ENCODE results near the gene PRG2.

- TF ChIP-seq ZNF274 (IDR thresholded peaks at IDR 0.05; ENCODE audit: borderline replicate concordance, low read depth, low read length) (no peak), RAD21 (CRISPR knock-in tag; conservative IDR thresholded peaks at IDR 0.05 in 1 of 2, IDR thresholded peaks at IDR 0.05 in 1 of 2) (no peak), CTCF (IDR thresholded peaks at IDR 0.05 in 2 of 3, conservative IDR thresholded peaks at IDR 0.05 in 1 of 3; ENCODE audit: insufficient read depth in 2 of 3, low read depth in 1 of 3, low read length in 3 of 3) (no peak), POLR2A (conservative IDR thresholded peaks at IDR 0.05) (no peak), ZNF586 (CRISPR knock-in tag; conservative IDR thresholded peaks at IDR 0.05) (no peak), POLR2AphosphoS5 (IDR thresholded peaks at IDR 0.05; ENCODE audit: control insufficient read depth, insufficient read depth, low read depth, low read length) (no peak), EZH2 (IDR thresholded peaks at IDR 0.05; ENCODE audit: borderline replicate concordance, low read depth, low read length) (no peak), KLF6 (CRISPR knock-in tag; IDR thresholded peaks at IDR 0.05; ENCODE audit: borderline replicate concordance) (no peak), CAMTA2 (CRISPR knock-in tag; conservative IDR thresholded peaks at IDR 0.05) (no peak), MAX (CRISPR knock-in tag; IDR thresholded peaks at IDR 0.05) (no peak), SIX5 (IDR thresholded peaks at IDR 0.05; ENCODE audit: borderline replicate concordance in 1 of 2, insufficient read depth in 1 of 2, low read depth in 1 of 2, low read length in 2 of 2) (no peak), GATA2 (CRISPR knock-in tag; IDR thresholded peaks at IDR 0.05) (no peak)
- TF ChIP-seq, protein P1, sequence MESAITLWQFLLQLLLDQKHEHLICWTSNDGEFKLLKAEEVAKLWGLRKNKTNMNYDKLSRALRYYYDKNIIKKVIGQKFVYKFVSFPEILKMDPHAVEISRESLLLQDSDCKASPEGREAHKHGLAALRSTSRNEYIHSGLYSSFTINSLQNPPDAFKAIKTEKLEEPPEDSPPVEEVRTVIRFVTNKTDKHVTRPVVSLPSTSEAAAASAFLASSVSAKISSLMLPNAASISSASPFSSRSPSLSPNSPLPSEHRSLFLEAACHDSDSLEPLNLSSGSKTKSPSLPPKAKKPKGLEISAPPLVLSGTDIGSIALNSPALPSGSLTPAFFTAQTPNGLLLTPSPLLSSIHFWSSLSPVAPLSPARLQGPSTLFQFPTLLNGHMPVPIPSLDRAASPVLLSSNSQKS (CRISPR knock-in tag; IDR thresholded peaks at IDR 0.05): no peak
These were observed 41.7 kb upstream of the PRG2 start for GRCh38 chr11:57432149-57432561.

Data from K562 (cell line).